ENCODE measurements around the gene MS4A4A.
"Not testable (repeated sequence)": the region's sequence is repeated elsewhere in the genome, so short reads cannot be mapped to it uniquely, and the experiment has no call there.

The MS4A4A gene

DNA sequence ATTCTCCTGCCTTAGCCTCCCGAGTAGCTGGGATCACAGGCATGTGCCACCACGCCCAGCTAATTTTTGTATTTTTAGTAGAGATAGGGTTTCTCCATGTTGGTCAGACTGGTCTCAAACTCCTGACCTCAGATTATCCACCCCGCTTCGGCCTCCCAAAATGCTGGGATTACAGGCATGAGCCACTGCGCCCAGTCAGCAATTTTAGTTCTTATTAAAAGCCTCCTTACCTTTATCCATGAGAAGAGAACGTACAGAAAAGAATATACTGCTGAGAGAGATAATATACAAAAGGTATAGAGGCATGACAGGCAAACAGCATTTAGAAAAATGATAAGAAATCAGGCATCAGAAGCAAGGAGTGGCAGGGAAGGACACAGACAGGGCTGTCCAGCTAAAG, 21.4 kb downstream of the MS4A4A start:
- DNase-seq (ENCODE audit: low read depth): not testable (repeated sequence)

DNA sequence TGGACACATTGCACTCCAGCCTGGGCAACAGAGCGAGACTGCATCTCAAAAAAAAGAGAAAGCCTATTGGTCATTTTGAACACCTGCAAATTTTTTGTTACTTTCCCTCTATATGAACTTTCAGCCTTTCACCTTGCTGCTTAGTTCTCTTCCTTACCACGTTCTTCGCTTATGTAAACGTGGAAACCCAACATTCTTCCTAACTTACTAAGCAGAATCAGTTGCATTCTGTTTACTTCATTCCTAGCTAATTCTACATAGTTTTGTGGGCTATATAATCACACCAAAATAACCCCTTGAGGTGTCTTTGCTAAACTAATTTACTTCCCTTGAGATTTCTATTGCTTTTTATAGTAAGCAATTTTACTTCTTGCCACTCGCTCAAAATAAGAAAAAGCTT, 23.2 kb downstream of the MS4A4A start:
- DNase-seq (ENCODE audit: low read depth): no peak

DNA sequence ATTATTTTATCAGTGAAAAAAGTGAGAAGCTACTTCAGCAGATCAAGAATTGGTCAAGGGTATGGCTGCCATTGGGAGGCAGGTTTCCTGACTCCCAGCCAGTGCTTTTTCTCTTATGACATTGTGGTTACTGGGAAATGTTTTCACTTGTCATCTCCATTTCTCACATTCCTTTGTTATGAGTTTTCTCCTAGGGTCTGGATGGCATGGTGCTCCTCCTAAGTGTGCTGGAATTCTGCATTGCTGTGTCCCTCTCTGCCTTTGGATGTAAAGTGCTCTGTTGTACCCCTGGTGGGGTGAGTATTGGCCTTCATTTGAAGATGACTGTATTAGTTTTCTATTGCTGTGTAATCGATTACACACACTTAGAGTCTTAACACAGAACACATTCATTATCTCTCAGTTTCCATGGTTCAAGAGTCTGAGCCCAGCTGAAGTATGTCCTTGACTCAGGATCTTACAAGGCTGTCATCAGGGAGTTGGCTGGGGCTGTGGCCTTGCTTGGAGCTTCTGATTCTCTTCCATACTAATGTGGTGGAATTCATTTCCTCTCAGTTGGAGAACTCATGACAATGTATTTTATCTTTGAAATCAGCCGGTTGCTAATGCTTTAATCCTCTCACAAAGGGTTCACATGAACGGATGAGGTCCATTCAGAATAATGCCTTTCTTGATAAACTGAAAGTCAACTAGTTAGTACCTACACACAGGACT, 25.6 kb downstream of the MS4A4A start:
- no peak for DNase-seq (ENCODE audit: low read depth)

GRCh38 chr11:60307507-60308195, 27.2 kb downstream of the MS4A4A start:
- DNase-seq (ENCODE audit: low read depth): no peak

GRCh38 chr11:60310407-60310998, 30.0 kb downstream of the MS4A4A start:
- no peak for DNase-seq (ENCODE audit: low read depth)

- DNase-seq (ENCODE audit: low read depth): no peak
Observed at GRCh38 chr11:60314635-60315321, 34.3 kb downstream of the MS4A4A start.

DNA sequence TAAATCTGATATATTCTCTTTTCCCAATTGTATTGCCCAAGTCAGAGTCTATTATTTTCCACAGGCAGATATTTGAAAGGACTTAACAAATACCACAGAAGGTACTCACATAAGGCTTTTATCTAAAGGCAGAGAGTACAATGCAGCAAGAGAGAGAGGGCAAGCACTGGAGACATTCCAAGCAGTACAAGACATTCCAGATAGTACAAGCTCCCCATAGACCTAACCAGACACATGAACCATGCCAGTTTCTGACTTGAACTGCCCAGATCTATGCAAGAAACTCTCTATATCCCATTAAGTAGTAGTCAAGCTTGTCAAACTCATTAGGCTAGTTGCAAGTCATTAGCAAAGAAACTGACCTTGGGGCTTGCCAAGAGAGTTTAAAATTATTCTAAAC, 35.4 kb downstream of the MS4A4A start:
- no peak for DNase-seq (ENCODE audit: low read depth)

GRCh38 chr11:60316317-60316716, 35.9 kb downstream of the MS4A4A start:
- no peak for DNase-seq (ENCODE audit: low read depth)

DNA sequence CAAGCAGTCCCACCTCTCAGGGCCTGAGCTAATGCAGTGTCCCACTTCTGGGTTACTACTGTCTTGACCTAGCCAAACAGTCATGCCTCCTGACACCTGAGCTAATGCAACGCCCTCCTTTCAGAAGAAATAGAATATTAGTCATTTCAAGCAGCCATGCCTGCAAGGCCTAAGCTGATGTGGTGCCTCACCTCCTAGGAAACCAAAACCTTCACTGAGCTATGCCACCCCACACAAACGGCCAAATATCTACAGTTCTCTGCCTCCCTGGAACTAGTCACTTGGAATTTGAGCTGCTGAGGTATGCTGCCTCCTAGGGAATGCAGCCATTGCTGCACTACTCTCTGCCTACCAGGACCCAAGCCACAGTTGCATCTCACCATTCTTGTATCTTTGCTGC, 38.3 kb downstream of the MS4A4A start:
- no peak for DNase-seq (ENCODE audit: low read depth)

- DNase-seq (ENCODE audit: low read depth): no peak
Observed at GRCh38 chr11:60321051-60321450, 40.6 kb downstream of the MS4A4A start.

DNA sequence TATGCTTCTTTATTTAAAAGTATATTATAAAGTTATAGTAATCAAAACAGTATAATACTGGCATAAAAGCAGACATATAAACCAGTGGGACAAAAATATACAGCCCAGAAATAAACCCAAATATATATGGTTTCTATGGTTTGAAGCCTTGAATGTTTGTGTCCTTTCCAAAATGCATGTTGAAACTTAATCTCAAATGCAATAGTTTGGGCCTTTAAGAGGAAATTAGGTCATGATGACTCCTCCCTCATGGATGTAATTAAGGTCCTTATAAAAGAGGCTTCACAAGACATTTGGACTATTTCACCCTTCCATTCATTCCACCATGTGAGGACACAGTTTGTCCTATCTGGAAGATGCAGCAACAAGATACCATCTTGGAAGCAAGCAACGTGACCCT, 46.5 kb downstream of the MS4A4A start, which contains the start of gene MS4A6E:
MS4A6E (plus strand) TSS at position 301 of the 400 bp plus-strand sequence. CDS start 7,641 bp downstream, outside the sequence.
- DNase-seq (ENCODE audit: low read depth): no peak

DNA sequence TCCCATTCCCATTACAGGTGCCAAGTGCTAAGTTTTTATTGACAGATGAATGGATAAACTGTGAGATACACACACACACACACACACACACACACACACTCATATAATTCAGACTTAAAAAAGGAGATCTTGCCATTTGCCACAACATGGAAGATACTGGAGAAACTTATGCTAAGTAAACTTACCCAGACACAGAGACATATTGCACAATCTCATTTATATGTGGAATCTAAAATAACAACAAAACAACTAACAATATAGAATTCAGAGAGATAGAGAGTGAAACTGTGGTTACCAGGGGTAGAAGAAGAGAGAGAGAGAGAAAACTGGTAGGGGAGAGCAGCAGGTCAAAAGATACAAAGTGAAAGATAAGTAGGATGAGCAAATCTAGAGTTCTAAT, 48.0 kb downstream of the MS4A4A start:
- no peak for DNase-seq (ENCODE audit: low read depth)

DNA sequence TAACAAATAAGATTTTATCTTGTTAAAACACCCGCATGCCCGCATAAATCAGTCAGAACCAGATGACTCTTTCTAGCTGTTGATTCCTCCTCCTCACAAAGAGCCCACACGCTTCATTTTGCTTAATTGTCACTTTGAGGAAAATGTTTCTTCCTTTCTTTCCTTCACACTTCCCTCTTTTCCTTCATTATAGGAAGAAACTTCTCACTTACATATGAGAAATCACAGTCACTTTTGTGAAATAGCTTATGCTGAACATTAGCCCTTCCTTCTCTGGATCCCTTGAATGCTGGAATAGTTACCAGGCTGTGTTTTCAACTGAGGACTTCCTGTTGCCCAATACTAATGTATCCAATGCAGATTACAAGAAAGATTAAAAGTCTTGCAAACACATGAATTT, 52.4 kb downstream of the MS4A4A start:
- DNase-seq (ENCODE audit: low read depth): no peak

GRCh38 chr11:60334005-60334620, 53.6 kb downstream of the MS4A4A start:
- DNase-seq (ENCODE audit: low read depth): peak; percentile 36

DNA sequence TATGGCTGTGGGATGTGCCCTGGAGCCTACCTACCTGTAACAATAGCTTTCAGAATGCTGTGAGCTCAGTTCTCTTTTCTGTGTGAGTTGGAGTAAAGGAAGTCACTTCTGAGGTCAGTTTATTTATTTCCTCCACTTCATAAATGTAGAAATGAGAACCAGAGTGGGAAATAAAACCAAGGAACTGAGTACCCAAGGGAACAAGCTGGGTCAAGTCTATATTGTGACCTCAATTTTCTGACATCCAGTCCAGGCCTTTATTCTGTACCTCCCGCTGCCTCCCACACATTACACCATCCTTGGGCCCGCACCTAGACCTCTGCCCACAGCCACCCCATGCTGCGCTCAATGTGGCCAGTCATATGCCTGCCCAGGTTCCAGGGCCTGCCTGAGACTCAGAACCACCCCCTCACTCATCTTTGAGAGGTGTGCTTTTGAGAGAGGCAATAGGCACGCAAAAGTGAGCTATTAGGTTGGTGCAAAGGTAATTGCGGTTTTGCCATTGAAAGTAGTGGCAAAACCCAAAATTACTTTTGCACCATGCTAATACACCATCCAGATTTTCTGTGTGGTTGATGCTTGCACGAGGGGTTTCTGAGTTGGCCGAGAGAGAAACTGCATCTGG, 56.4 kb downstream of the MS4A4A start:
- DNase-seq (ENCODE audit: low read depth): no peak

DNA sequence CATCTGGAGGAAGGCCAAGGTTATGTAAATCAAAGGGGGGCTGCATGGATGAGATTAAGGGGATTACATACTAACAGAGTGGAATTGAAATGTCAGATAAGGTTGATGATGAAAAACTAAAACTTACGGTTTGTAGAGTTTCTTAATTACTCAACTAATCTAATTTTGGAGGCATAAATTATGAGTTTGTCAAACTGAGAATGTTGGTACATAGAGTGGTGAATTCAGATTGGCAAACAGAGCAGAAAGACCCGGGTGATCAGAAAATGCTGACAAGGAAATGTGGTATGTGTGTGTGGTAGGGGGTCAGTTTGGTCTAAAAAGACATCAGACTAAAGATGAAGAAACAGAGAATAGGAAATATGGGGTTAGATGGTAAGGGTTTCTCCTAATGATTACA, 57.6 kb downstream of the MS4A4A start:
- DNase-seq (ENCODE audit: low read depth): no peak

GRCh38 chr11:60339356-60339755, 58.9 kb downstream of the MS4A4A start:
- DNase-seq (ENCODE audit: low read depth): no peak

- DNase-seq (ENCODE audit: low read depth): no peak
Observed at GRCh38 chr11:60343094-60343704, 62.7 kb downstream of the MS4A4A start.

DNA sequence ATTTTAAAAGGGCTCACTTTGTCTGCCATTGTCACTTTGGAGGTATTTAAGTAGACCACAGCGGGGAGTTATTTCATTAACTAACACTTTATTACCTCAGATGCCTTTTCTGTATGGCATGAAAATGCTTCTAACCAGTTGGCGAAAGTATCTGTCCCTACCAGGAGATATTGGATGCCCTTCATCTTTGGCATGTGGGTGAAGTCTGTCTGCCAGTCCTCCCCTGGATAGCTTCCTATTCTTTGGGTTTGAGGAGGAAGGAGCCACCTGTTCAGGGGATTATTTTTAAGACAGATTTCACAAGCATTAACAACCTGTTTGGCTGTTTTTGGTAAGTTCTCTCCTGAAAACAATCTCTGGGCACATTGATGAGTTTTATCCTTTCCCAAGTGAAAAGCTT, 63.7 kb downstream of the MS4A4A start:
- DNase-seq (ENCODE audit: low read depth): no peak

DNA sequence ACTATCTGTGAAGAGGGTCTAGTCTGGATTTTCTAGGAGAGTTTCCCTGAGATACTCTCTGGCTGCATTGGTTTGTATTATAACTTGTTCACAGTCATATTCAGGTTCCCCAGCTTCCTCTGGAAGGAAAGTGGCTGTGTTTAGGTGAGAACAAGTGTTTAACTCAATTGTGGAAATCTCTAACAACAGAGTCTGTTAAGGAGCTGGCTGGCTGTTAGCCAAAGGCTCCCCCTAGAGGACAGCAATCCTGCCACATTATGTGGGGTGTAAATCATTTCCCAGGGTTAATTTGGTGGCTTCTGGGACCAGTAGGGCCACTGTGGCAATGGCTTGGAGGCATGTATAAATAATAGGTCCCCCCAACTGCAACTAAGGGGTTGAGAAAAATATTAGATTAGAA, 65.0 kb downstream of the MS4A4A start:
- DNase-seq (ENCODE audit: low read depth): no peak

DNA sequence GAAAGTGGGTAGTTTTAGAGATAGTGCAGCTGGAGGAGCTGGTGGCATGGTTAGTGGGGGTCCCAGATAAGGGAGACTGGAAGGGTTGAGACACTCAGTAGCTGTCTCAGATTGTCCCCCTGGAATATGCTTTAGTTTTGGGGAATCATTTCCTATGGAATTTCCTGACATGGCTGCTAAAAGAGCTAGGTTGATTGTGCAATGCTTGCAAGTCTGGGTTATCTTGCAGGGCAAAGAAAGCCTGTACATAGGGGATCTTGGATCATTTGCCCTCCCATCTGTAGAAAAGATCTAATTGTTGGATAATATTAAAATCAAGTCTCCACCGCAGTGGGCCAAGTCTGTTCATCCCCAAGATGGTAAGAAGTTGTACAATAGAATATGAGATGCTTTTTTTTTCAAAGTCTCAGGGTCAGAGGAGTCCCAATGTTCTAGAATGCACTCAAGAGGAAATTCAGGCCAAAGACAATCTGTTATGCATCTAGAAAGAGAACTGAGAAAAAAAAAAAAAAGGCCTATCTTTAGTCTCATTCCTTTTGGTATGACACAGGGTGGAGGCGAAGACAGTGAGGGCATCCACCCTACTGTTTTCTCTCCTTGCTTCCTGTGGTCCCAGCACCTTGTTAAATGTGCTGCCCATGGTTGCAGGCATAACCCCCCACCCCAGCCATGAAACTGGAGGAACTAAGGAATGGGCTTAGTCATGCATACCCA, 66.8 kb downstream of the MS4A4A start:
- no peak for DNase-seq (ENCODE audit: low read depth)
